GM12878 (cell line): ENCODE data around the gene GJC3.

Experiments
- EP300 ChIP-seq, 2 experiments: fragments of 150-350 bp in 1 of 2; IDR thresholded peaks; 2 replicates each; pipeline ENCODE4 v1.6.1; 2011 to 2012; ENCODE audit warnings: low read depth in 2 of 2, low read length in 2 of 2, borderline replicate concordance in 1 of 2, improper control_type of control experiment in 1 of 2, inconsistent platforms in 1 of 2; ENCODE audit not compliant: control insufficient read depth in 1 of 2
- EZH2 ChIP-seq: IDR thresholded peaks from 2 replicates; pipeline ENCODE4 v1.6.1; 2012; ENCODE audit warnings: low read depth, mild to moderate bottlenecking, control low read depth, inconsistent platforms, low read length, borderline replicate concordance; ENCODE audit not compliant: control insufficient read depth
- MYC ChIP-seq: IDR thresholded peaks from 2 replicates; pipeline ENCODE4 v1.6.1; 2011; ENCODE audit warnings: mild to moderate bottlenecking, low read length, moderate library complexity, inconsistent platforms; ENCODE audit not compliant: insufficient read depth, insufficient replicate concordance, insufficient read length, severe bottlenecking
- NFIC ChIP-seq: IDR thresholded peaks from 2 replicates; pipeline ENCODE4 v1.6.1; 2012; ENCODE audit warnings: low read depth, mild to moderate bottlenecking, inconsistent platforms, low read length, moderate library complexity
- ZNF207 ChIP-seq: fragments of 450-650 bp; IDR thresholded peaks from 2 replicates; pipeline ENCODE4 v1.6.1; 2014; ENCODE audit warnings: antibody characterized with exemption, mild to moderate bottlenecking, borderline replicate concordance

- TF ChIP-seq MYC (no peak), NFIC (no peak), EP300 (IDR thresholded peaks at IDR 0.05; ENCODE audit: borderline replicate concordance in 1 of 2, control insufficient read depth in 1 of 2, low read depth in 2 of 2, low read length in 2 of 2) (no peak), ZNF207 (no peak), EZH2 (no peak)
These were observed 31.9 kb downstream of the GJC3 start for GRCh38 chr7:99897322-99898022.
